GM10847 (cell line): ENCODE results near the gene OLIG3.

ENCODE experiments used
- POLR2A ChIP-seq: IDR thresholded peaks from 2 replicates; pipeline ENCODE4 v1.6.1; 2011; ENCODE audit not compliant: insufficient read length; ENCODE audit errors: extremely low read depth

Gene OLIG3

DNA sequence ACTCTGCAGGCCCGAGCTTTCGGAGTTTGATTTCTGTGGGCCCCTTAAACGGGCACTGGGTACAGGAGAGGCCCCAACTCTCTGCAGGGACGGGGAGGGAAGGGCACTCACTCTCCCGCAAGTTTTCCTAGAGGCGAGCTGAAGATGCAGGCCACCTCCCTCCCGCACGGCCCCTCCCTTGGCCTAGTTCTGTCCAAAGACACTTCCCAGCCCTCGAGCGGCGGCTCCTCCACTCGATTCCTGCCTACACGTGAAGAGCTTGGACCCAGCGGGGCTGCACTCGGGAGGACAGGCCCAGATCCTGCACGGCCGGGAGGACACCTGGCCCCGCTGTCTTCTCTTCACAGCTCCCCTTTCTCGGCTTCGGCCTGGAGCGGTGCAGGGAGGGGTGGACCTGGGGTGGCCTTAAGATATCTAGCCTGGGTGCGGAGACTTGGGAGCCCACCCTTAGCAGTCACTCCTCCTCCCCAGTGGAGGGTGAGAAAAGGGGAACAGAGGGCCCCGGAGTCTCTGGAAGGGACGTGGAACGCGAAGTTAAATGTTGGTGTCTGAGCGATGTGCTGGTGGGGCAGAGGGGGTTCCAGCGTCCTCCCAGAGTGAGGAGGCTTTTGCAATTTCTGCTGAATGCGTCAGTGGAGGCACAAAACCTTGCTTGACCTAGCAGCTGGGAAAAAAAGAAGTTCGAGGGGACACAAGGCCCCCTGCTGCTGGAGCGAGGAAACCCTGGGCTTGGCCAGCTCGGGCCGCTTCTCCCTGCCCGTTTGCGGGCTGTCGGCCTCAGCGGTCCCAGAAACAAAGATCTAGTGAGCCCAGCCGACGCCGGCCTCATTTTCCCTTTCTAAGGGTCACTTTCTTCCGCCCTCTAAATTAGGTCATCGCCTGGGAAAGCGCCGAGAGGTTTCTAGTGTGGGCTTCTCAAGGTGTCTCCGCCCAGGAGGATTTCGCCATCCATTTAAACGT lies 4.9 kb downstream of the OLIG3 start:
- TF ChIP-seq POLR2A: no peak

DNA sequence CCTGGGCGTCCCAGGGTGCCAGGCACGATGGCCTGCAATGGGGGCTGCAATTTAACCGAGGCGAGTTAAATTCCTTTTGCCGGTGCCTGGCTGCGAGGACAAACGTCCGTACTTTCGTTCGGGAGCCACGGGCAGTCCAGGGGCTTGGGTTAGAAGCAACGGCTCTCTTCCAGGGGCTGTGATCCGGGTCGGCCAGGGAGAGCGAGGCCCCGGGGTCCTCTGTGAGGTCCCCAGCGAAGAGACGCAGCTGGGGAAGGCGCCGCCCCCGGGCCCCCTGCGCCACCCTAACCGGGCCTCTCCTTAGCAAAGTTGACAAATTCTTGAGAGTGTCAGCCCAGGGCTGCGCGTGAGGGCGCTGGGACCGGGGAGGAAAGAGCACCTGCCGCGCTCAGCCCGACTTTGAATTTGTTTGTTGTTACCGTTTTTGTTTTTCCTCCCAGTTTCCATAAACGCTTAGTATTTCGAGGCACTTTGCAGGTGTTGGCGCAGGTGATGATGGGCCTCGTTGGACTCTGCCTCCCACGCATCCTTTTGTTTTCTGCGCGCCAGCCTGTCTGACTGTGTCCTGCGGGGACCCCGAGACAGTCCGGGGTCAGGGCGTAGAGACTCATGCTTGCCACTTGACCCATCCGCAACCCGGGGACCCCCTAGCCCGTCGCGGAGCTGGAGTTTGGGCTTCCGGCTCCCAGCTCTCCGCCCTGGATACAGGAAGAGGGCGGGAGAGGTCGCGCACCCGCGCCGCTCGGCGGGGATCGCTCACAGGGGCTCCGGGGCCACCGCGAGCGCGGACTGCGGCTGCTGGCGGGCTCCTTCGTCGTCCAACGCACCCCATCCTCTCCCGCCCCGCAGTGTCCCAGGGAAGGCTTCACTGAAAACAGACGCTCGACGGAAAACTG lies 5.8 kb downstream of the OLIG3 start:
- TF ChIP-seq POLR2A: no peak

DNA sequence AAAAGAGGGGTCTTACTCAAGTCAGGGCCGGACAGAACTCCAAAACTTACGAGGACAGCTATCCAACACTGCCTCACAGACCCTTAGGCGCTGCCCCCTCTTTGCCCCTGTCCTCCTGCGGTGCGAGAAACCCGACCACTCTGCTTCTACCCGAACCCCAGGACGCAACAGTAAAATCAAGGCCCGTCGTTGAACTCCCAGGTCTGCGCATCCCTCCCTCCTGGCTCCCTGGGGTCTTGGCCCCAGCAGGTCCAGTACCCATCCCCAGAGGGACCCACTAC lies 6.4 kb downstream of the OLIG3 start:
- TF ChIP-seq POLR2A: no peak

DNA sequence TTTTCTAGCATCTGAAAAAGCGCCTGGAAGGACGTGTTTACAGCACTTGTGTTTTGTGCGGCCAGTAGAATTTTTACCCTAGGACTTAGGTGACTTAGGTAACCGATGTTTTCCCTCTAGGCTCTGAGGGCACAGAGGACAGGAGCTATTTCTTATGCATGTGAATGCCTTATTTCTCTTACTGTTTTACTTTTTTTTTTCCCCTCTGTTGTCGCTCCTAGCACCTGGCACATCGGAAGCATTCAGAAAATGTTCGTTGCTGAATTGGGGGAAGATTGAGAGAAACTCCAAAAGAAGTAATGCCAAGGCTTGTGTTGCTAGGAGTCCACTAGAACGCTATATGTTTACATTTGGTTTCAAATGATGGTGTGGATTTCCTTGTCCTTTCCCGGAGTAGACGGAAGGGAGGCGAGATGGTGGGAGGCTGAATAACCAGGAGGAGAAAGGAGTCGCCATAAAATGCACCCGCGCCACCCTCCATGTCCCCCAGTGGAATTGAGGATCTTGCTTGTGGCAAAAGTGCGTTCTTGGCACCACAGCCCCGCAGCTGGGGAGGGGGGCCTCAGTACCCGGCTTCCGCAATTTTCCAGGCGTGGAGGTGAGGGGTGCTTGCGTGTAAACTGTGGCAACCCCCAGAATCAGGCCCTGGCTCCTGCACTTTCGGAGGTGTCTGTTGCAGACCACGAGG lies 6.9 kb downstream of the OLIG3 start:
- no peak for TF ChIP-seq POLR2A

DNA sequence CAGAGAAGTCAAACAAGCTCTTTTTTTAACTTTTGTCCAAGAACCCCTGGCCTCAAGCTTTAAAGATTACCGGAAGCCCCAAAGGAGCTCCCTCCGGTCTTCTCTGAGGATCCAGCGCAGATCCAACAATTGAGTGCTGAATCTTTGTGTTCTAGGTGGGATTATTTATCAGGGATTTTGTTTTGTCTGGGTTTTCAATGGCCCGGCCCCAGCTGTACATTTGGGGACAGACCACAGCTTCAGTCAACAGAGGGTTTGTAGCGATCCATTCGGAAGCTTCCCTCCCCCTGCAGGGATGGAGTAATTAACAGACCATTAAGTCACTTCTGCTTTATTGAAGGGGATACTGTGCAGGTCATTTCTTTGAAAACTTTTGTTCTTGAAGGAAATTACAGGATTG lies 7.8 kb downstream of the OLIG3 start:
- TF ChIP-seq POLR2A: no peak

DNA sequence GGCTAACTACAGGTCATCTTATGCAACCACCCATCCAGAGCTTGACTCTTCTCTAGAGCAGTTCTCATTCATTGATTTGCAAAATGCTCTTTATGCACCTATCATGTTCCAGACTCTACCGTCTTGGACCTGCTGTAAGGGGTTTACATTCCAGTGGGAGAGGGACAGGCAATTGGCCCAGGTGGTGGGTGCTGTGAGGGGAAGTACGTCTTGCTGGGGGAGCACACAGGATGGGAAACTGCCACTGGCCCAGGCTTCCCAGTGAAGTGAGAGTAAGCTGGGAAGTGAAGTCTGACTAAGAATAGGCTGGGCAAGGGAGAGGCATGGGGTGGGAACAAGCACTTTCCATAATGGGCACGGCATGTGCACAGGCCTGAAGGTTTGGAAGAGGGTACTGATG lies 13.8 kb downstream of the OLIG3 start:
- no peak for TF ChIP-seq POLR2A

DNA sequence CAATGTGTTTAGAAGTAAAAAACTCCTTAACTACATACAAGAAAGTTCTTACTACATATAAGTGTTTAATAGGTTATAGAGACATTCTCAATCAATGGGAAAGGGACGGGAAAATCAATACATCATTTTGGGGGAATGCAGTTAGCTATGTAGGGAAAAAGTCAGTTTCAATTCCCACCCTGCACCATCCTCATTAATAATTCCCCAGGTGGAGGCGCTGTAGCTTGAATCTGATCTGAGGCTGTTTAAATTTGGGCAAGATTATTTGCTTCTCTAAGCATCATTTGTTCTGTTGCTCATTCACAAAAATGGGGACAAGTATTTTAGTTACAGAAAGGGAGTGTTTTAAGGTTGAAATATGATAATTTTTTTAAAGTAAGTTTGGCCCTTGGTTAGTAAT lies 19.1 kb downstream of the OLIG3 start:
- TF ChIP-seq POLR2A: no peak

DNA sequence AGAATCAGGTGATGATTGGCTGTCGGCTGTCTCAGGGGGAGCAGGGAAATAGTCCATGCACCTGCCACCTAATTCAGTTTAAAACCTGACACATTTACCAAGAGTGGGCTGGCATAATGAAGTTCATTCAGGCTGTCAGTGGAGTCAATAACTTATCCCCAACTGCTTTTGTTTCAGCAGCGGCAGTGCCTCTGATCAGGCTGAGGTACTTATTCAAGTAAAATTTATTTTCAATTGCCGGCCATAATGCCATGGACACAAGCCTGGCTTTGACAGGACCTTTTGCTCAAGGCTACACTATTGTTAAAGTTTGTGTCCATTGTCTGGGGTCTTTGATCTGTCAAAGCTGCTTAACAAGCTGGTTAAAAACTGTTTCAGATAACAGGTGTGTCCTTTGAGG lies 20.6 kb downstream of the OLIG3 start:
- TF ChIP-seq POLR2A: no peak

DNA sequence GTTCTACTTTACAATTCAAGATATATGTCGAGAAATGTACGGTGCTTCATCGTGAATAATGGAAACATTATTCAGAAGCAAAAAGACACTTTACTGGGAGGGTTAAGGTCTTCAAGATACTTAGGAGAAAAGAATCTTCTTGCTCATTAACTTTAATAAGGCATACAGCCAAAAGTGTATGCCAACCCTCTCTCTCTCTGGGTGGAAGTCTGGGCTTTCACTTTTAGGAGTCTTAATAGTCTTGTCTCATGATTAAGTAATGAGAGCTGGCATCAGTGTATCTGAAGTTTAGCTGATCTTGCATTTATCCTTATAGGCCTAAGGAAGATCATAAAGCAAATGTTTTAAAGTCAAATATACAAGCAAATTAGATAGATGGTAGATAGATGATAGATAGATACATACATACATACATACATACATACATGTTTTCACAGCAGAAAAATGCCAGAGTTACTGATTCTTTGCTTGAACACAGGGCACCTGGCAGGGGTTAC lies 21.5 kb downstream of the OLIG3 start:
- TF ChIP-seq POLR2A: no peak

DNA sequence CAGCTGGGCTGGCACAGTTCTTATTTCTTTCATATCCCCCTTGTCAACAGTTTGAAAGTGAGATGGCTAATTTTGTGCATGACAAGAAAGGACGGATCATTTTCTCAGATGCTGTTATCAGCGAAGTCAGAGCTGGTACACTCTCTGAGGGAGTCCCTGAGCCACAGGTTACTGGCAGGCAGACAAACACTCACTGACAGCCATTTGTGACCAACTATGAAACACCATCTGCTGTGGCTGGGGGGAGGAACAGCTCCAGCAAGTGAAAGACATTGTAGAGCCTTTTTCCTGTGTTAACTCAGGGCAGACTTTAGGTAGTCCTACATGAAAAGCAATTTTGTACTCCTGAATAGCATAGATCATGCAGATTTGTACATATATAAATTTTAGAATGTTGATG lies 22.2 kb downstream of the OLIG3 start:
- no peak for TF ChIP-seq POLR2A

DNA sequence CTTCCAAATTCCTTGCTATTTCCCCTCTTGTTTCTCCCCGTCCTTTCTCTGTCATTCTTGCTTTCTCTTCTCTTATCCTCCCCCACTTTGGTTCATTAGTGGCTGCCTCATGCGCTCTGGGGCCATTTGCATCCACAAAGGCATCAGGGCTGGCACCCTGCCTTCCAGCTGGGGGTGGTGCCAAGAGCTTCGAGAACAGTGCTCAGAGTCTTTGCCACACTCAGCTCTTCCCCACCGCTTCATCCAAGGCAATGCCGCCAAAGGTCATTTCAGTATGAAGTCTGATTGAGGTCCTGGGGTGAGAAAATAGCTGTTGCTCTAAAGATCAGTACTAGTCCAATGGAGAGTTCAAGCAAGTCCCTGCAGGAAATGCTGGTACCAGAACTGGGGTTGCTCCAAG lies 22.7 kb downstream of the OLIG3 start:
- no peak for TF ChIP-seq POLR2A

DNA sequence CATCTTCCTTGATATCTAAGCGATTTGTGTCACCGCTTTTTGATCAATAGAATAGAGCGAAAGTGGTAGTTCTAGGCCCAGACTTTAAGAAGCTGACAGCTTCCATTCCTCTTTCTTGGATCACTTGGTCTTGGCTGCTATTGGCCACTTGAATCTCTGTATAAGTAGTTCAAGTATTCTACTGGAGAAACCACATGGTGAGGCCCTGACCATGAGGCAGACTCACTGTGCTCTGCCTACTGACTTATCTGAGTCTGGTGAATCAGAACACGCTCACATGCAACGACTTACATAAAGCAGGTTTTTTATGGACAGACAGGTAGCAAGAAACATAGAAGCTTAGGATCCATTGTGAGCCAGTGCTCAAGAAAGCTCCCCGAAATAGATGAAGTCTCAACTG lies 27.0 kb downstream of the OLIG3 start:
- TF ChIP-seq POLR2A: no peak

DNA sequence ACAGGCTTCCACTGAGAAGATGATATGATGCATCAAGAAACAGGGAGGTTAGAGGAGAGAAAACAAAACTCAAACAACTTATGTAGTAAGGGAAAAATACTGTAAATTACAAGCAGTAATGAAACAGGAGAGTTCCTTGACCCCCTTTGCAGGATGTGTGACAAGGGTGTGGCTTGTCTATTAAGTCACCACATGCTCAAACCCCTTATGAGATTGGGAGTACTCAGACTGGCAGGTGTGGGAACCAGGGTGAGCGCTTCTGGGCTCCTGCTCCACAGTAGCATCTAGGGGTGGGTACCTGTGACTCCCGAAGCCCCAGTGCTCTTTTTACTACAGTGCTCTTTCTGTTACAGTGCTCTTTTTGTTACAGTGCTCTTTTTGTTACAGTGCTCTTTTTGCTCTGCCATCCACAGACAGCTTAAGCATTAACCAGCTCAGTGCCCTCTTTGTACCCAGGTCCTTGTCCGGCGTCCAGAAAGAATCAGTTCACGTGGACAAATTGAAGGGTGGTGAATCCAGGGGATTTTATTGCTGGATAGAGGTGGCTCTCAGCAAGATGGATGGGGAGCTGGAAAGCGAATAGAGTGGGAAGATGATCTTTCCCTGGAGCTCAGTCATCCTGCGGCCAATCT lies 28.7 kb downstream of the OLIG3 start:
- TF ChIP-seq POLR2A: no peak

DNA sequence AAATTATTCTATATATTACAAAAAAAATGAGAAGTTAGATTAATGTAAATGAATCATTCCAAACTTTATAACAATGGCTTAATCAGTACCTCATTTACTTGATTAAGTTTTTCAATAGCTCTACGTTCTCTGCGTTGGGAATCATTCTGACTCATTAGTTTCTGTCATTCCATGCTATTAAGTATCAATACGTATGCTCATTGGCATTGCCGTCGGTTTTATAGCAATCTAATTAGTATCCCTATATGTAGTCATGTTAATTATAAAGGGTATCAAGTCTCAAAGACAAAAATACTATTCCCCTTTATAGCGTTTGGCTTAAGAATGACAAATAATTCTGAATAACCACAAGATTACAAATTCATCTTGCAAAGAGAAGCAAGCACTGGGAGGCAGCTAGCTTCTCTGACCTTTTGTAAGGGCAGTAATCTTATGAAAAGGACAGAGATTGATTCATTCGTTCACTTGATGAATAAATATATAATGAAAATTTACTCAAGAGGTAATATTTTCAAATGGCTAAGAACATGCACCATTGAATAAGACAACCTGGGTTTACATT lies 41.8 kb downstream of the OLIG3 start:
- TF ChIP-seq POLR2A: no peak

DNA sequence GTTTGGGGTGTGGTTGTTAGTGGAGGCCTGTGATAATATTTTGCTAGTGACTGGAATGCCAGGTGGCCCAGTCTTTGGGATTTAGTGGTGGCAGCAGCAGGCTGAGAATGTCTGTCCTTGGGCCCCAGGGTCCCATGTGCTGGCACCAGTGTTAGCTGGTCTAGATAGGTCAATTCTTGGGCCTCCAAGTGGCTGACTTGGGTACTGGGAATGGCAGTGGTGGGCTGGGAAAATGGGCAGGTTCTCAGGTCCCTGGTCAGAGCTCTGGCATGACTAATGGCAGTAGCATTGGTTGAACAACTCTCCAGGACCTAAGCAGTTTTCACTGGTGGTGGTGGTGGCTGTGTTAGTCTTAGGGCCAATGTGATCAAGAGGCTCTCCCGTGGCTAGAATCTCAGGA lies 50.3 kb downstream of the OLIG3 start:
- no peak for TF ChIP-seq POLR2A
